ENCODE measurements around the gene RAB11FIP2. TPM values are rescaled to one million over a fixed set of nuclear protein-coding genes. Genes with fewer than 3 reads are reported as not detected.

RAB11FIP2 gene
- total RNA-seq, 1 donor from 2014 or later = 12.6 TPM

- Histone ChIP-seq H3K4me3 (ENCODE audit: low read depth, low read length) (no peak overlapping the region), H3K27me3 (ENCODE audit: control insufficient read depth, insufficient read depth, low read length) (no peaks in the 10 kb centered on the region), H3K36me3 (ENCODE audit: control insufficient read depth, insufficient read depth, low read length) (no peaks in the 10 kb centered on the region)
- TF ChIP-seq, protein P1, sequence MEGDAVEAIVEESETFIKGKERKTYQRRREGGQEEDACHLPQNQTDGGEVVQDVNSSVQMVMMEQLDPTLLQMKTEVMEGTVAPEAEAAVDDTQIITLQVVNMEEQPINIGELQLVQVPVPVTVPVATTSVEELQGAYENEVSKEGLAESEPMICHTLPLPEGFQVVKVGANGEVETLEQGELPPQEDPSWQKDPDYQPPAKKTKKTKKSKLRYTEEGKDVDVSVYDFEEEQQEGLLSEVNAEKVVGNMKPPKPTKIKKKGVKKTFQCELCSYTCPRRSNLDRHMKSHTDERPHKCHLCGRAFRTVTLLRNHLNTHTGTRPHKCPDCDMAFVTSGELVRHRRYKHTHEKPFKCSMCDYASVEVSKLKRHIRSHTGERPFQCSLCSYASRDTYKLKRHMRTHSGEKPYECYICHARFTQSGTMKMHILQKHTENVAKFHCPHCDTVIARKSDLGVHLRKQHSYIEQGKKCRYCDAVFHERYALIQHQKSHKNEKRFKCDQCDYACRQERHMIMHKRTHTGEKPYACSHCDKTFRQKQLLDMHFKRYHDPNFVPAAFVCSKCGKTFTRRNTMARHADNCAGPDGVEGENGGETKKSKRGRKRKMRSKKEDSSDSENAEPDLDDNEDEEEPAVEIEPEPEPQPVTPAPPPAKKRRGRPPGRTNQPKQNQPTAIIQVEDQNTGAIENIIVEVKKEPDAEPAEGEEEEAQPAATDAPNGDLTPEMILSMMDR (IDR thresholded peaks at IDR 0.05; ENCODE audit: insufficient read depth, low read length, severe bottlenecking) = no peak
- DNase-seq (ENCODE audit: low read depth) (no peak), FAIRE-seq (no peak)
Observed at GRCh38 chr10:117967149-117967650, 79.5 kb downstream of the RAB11FIP2 start.

DNA sequence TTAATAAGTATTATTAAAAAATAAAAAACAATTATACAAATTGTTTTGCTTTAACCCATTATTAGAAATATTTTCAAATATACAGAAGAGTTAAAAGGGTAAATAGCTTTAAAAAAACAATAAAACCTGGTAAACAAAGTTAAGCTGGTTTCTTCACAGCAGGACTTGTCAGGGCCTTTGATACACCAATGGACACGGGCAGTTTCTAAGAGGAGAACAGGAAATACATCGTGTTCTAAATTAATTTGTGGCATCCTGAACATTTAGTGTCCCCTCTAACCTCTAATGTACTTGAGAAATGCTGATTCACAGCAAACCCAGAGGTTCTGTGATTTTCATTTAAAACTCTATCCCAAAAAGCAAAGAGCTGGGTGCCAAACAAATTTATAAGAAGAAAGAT, 80.8 kb downstream of the RAB11FIP2 start:
- DNase-seq (ENCODE audit: low read depth) (no peak), FAIRE-seq (no peak)
- TF ChIP-seq, protein P1 (IDR thresholded peaks at IDR 0.05; ENCODE audit: insufficient read depth, low read length, severe bottlenecking) = no peak
- Histone ChIP-seq H3K4me3 (ENCODE audit: low read depth, low read length) (no peak overlapping the region), H3K36me3 (ENCODE audit: control insufficient read depth, insufficient read depth, low read length) (no peaks in the 10 kb centered on the region), H3K27me3 (ENCODE audit: control insufficient read depth, insufficient read depth, low read length) (no peaks in the 10 kb centered on the region)

- Histone ChIP-seq H3K36me3 (ENCODE audit: control insufficient read depth, insufficient read depth, low read length) (no peaks in the 10 kb centered on the region), H3K27me3 (ENCODE audit: control insufficient read depth, insufficient read depth, low read length) (no peaks in the 10 kb centered on the region), H3K4me3 (ENCODE audit: low read depth, low read length) (no peak overlapping the region)
- DNase-seq (ENCODE audit: low read depth) (no peak), FAIRE-seq (no peak)
- TF ChIP-seq, protein P1 (IDR thresholded peaks at IDR 0.05; ENCODE audit: insufficient read depth, low read length, severe bottlenecking) = no peak
Observed at GRCh38 chr10:117964536-117964935, 82.2 kb downstream of the RAB11FIP2 start.

DNA sequence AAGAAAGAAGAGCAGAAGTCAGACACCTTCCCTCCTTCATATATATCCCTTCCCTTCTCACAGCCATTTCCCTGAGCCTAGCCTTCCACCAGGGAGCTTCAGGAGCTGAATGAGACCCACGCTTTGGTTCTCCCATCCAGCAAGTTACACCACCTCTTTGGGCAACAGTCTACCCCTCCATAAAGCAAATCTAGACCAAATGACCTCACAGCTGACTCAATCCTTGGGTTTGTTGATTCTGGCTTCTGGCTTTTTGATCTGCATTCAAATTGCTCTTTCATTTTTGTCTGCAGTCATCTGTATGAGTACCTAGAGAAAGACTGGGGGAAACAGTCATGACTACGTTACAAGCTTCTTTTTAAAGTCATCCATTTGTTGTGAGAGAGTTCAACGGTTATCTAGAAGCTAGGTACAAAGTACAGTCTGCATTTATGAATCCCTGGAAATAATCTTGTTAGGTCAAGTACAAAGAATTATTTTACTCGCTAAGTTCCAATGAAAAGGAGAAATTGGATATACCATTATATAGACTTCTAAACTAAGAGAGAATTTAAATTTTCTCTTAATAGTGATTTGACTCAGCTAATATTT, 86.3 kb downstream of the RAB11FIP2 start:
- TF ChIP-seq, protein P1 (IDR thresholded peaks at IDR 0.05; ENCODE audit: insufficient read depth, low read length, severe bottlenecking) = no peak
- Histone ChIP-seq H3K36me3 (ENCODE audit: control insufficient read depth, insufficient read depth, low read length) (no peaks in the 10 kb centered on the region), H3K4me3 (ENCODE audit: low read depth, low read length) (no peak overlapping the region), H3K27me3 (ENCODE audit: control insufficient read depth, insufficient read depth, low read length) (no peaks in the 10 kb centered on the region)
- FAIRE-seq (no peak), DNase-seq (ENCODE audit: low read depth) (peak; percentile 12)

DNA sequence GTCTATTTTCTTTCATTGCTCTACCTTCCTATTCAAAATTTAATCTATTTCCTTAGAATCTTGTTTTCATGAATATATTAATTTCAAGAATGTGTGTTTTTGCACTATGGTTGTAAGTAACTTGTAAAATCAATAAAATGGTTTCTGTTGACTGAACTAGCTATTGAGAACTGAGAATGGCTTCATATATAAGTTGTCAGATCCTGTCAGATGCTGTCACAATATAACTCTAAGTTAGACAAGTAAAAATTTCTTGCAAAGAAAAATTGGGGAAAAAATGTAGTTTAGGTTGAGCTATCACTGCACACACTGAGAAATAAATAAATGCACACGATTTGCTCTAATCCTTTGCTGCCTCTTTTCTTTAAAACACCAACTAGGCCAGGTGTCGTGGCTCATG, 89.8 kb downstream of the RAB11FIP2 start:
- TF ChIP-seq, protein P1 (IDR thresholded peaks at IDR 0.05; ENCODE audit: insufficient read depth, low read length, severe bottlenecking) = no peak
- Histone ChIP-seq H3K36me3 (ENCODE audit: control insufficient read depth, insufficient read depth, low read length) (no peaks in the 10 kb centered on the region), H3K4me3 (ENCODE audit: low read depth, low read length) (no peak overlapping the region), H3K27me3 (ENCODE audit: control insufficient read depth, insufficient read depth, low read length) (no peaks in the 10 kb centered on the region)
- DNase-seq (ENCODE audit: low read depth) = no peak
- FAIRE-seq = no peak

DNA sequence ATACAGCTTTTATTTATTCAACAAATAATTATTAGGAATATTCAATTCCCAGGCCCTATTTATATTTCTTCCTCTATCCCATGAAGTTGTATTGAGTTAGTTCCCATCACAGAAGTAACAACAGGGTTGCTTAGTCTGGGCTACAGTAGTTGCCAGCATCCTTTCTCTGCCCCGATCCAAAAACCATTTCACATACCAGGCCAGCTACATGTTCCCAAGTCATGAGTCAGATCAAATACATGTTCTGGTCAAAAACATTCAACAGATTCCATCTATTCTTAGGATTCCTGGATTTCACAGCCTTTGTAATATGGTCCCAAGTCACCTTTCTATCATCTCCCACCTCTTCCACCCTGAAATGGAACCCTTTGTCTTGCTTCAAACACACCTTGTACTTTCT, 91.6 kb downstream of the RAB11FIP2 start:
- TF ChIP-seq, protein P1 (IDR thresholded peaks at IDR 0.05; ENCODE audit: insufficient read depth, low read length, severe bottlenecking) = no peak
- H3K4me3 ChIP-seq (ENCODE audit: low read depth, low read length) = no peak overlapping the region
- FAIRE-seq (no peak), DNase-seq (ENCODE audit: low read depth) (no peak)
- no peaks in the 10 kb centered on the region for H3K36me3 ChIP-seq (ENCODE audit: control insufficient read depth, insufficient read depth, low read length)
- H3K27me3 ChIP-seq (ENCODE audit: control insufficient read depth, insufficient read depth, low read length) = no peaks in the 10 kb centered on the region

Measured in bronchial epithelial cell (primary cell).